Activated CD4-positive, alpha-beta T cell treated with anti-CD3 and anti-CD28 coated beads, Interleukin-2, amount 50 U/mL, for 1 hour (primary cell): ENCODE measurements around the gene CKAP4.
"Not testable (repeated sequence)": the region's sequence is repeated elsewhere in the genome, so short reads cannot be mapped to it uniquely, and the experiment has no call there.

Experiments
- DNase-seq: peaks from one replicate; pipeline ENCODE4 v3.0.0-alpha.2; 2020

CKAP4 gene

GRCh38 chr12:106247674-106248311 lies at the start of gene CKAP4:
CKAP4 (minus strand) TSS chr12:106248020; CDS start chr12:106247851, 169 bp downstream.
- DNase-seq: peak; percentile 52

- no peak for DNase-seq
Measured at GRCh38 chr12:106297075-106297474, 49.3 kb upstream of the CKAP4 start.

- DNase-seq: no peak
Measured at GRCh38 chr12:106296179-106296877, 48.5 kb upstream of the CKAP4 start.

GRCh38 chr12:106292339-106292738 lies 44.5 kb upstream of the CKAP4 start:
- no peak for DNase-seq

GRCh38 chr12:106291342-106291741 lies 43.5 kb upstream of the CKAP4 start:
- DNase-seq: no peak

GRCh38 chr12:106290666-106291065 lies 42.8 kb upstream of the CKAP4 start:
- DNase-seq: no peak

GRCh38 chr12:106289196-106289681 lies 41.4 kb upstream of the CKAP4 start:
- no peak for DNase-seq

GRCh38 chr12:106288494-106289195 lies 40.8 kb upstream of the CKAP4 start:
- DNase-seq: no peak

GRCh38 chr12:106288101-106288493 lies 40.3 kb upstream of the CKAP4 start:
- DNase-seq: no peak

GRCh38 chr12:106287364-106287763 lies 39.5 kb upstream of the CKAP4 start:
- no peak for DNase-seq

GRCh38 chr12:106286576-106287162 lies 38.8 kb upstream of the CKAP4 start:
- DNase-seq: not testable (repeated sequence)

- DNase-seq: no peak
Measured at GRCh38 chr12:106285982-106286381, 38.2 kb upstream of the CKAP4 start.

GRCh38 chr12:106284358-106285105 lies 36.7 kb upstream of the CKAP4 start:
- DNase-seq: no peak

GRCh38 chr12:106282457-106283097 lies 34.8 kb upstream of the CKAP4 start:
- DNase-seq: peak; percentile 45

- DNase-seq: no peak
Measured at GRCh38 chr12:106281804-106282203, 34.0 kb upstream of the CKAP4 start.

GRCh38 chr12:106281056-106281782 lies 33.4 kb upstream of the CKAP4 start:
- no peak for DNase-seq

GRCh38 chr12:106280106-106280505 lies 32.3 kb upstream of the CKAP4 start:
- no peak for DNase-seq

GRCh38 chr12:106276032-106276740 lies 28.4 kb upstream of the CKAP4 start:
- no peak for DNase-seq

GRCh38 chr12:106275458-106275857 lies 27.6 kb upstream of the CKAP4 start:
- DNase-seq: no peak

- no peak for DNase-seq
Measured at GRCh38 chr12:106274575-106275121, 26.8 kb upstream of the CKAP4 start.
